Measurements from ENCODE around the gene TXNDC5. TPM values are rescaled to one million over a fixed set of nuclear protein-coding genes. Genes with fewer than 3 reads are reported as not detected.

Gene TXNDC5
- total and polyA plus RNA-seq, 4 donors = 50.2 to 273 (median 160) TPM

DNA sequence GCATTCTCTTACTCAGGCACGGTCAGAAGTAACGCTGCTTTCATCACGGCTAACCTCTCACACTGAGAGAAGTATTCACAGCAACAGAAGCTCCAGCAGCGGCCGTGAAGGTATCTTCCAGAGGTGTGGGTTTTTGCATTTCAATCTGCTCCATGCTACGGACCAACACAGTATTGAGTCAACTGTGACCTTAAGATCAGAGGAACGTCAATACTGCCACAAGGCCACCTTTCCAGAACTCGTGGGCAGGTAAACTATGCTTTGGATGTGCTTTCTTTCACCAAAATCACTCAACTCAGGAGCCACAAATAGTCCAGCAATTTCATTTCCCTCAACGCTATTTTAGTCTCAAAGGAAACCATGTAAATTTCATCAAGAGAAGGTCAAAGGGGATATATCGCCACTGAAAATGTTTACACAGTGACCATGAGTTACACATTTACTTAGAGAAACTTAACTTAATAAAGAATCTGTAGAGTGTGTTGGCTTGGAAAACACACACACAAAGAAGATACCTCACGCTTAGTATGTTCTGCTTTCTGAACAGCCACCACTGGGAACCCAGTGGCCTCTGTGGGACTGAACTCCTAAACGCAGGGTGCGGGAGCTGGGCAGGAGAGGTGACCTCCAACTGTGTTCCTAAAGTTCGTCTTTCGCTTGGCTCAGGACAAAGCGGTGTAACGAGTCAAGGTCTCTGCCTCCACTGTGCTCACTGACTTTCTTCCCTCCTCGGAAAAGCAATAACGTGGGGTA lies 27.9 kb downstream of the TXNDC5 start:
- H3K4me1 ChIP-seq (ENCODE audit: control insufficient read depth in 4 of 4, insufficient read depth in 4 of 4, low read length in 3 of 4) = no peaks in the 10 kb centered on the region
- DNase-seq (ENCODE audit: low spot score) = no peak

GRCh38 chr6:7881765-7882500 lies 28.7 kb downstream of the TXNDC5 start:
- H3K27me3 ChIP-seq (ENCODE audit: control insufficient read depth in 4 of 4, insufficient read depth in 4 of 4, low read length in 3 of 4) = no peaks in the 10 kb centered on the region
- DNase-seq (ENCODE audit: low spot score) = no peak
- H3K9ac ChIP-seq (ENCODE audit: low read depth in 1 of 2, low read length in 2 of 2) = no peak overlapping the region
- H3K4me1 ChIP-seq (ENCODE audit: control insufficient read depth in 4 of 4, insufficient read depth in 4 of 4, low read length in 3 of 4) = no peaks in the 10 kb centered on the region
- no peak overlapping the region for H3K4me3 ChIP-seq (ENCODE audit: low read depth in 1 of 3, low read length in 3 of 3)
- peaks cover 19 to 74% (median 67%) of the 10 kb centered on the region in 4 donors for H3K36me3 ChIP-seq (ENCODE audit: control insufficient read depth in 4 of 4, insufficient read depth in 3 of 4, low read depth in 1 of 4, low read length in 3 of 4)
- no peak overlapping the region for H3K27ac ChIP-seq (ENCODE audit: low read depth in 1 of 2, low read length in 2 of 2)
- WGBS = 92% methylated on average over 8 of the region's 8 CpGs
- H3K9me3 ChIP-seq (ENCODE audit: control insufficient read depth in 4 of 4, low read length in 3 of 4) = no peaks in the 10 kb centered on the region
- TF ChIP-seq RAD21 (IDR thresholded peaks at IDR 0.05) (no peak), SP1 (IDR thresholded peaks at IDR 0.05) (no peak), HNF4A (conservative IDR thresholded peaks at IDR 0.05) (no peak), YY1 (IDR thresholded peaks at IDR 0.05) (no peak), TAF1 (conservative IDR thresholded peaks at IDR 0.05) (no peak), ATF3 (IDR thresholded peaks at IDR 0.05) (no peak), JUND (IDR thresholded peaks at IDR 0.05) (no peak), REST (IDR thresholded peaks at IDR 0.05) (no peak), CTCF (IDR thresholded peaks at IDR 0.05; ENCODE audit: low read depth, low read length, missing input control) (no peak)
- TF ChIP-seq, protein P1, sequence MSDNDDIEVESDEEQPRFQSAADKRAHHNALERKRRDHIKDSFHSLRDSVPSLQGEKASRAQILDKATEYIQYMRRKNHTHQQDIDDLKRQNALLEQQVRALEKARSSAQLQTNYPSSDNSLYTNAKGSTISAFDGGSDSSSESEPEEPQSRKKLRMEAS (IDR thresholded peaks at IDR 0.05) = no peak

More for the DNA sequence above, 27.9 kb downstream of the TXNDC5 start:
- Histone ChIP-seq H3K27ac (ENCODE audit: low read depth in 1 of 2, low read length in 2 of 2) (no peak overlapping the region), H3K27me3 (ENCODE audit: control insufficient read depth in 4 of 4, insufficient read depth in 4 of 4, low read length in 3 of 4) (no peaks in the 10 kb centered on the region), H3K9ac (ENCODE audit: low read depth in 1 of 2, low read length in 2 of 2) (no peak overlapping the region), H3K9me3 (ENCODE audit: control insufficient read depth in 4 of 4, low read length in 3 of 4) (no peaks in the 10 kb centered on the region), H3K4me3 (ENCODE audit: low read depth in 1 of 3, low read length in 3 of 3) (no peak overlapping the region), H3K36me3 (ENCODE audit: control insufficient read depth in 4 of 4, insufficient read depth in 3 of 4, low read depth in 1 of 4, low read length in 3 of 4) (peaks cover 26 to 81% (median 74%) of the 10 kb centered on the region in 4 donors)
- WGBS = 81% methylated on average over 19 of the region's 19 CpGs
- TF ChIP-seq REST (IDR thresholded peaks at IDR 0.05) (no peak), SP1 (IDR thresholded peaks at IDR 0.05) (peak; percentile 19), RAD21 (IDR thresholded peaks at IDR 0.05) (no peak), FOXA1 (IDR thresholded peaks at IDR 0.05) (no peak), TAF1 (conservative IDR thresholded peaks at IDR 0.05) (no peak), NR2F2 (IDR thresholded peaks at IDR 0.05) (peak; percentile 16), HNF4G (IDR thresholded peaks at IDR 0.05) (no peak), HNF4A (conservative IDR thresholded peaks at IDR 0.05) (peak in 1 of 2 donors; percentile 27), RXRA (IDR thresholded peaks at IDR 0.05) (peak in 1 of 2 donors; percentile 33)
- TF ChIP-seq, protein P1 (IDR thresholded peaks at IDR 0.05) = no peak

Measured in liver (tissue), 9 donors.